Activated naive CD8-positive, alpha-beta T cell treated with anti-CD3 and anti-CD28 coated beads, Interleukin-2, amount 50 U/mL, for 16 hours (primary cell): ENCODE results near the gene PCNX3.

ENCODE experiments used
- DNase-seq: peaks from one replicate; pipeline ENCODE4 v3.0.0-alpha.2; 2020; ENCODE audit warnings: low read depth, low spot score

The PCNX3 gene

GRCh38 chr11:65580031-65580692, 35.4 kb upstream of the PCNX3 start:
- no peak for DNase-seq

- no peak for DNase-seq
Measured at GRCh38 chr11:65580756-65581155, 34.8 kb upstream of the PCNX3 start.

DNA sequence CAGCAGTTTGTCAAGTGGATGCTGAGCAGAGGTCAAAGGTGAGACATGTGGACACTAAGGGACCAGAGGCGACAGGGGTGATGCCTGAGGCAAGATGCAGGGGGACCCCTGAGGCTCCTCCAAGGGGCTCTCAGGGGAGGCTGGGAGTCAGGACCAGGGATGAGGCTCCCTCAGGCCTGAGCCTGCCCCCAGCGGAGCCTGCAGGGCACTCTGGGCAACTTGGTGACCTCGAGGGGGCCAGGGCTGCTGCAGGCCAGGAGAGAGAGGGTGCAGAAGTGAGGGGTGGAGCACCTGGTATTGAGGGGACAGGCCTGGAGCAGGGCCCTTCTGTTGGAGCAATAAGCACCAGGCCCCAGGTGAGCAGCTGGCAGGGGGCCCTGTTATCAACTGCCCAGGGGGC, 33.6 kb upstream of the PCNX3 start:
- no peak for DNase-seq

DNA sequence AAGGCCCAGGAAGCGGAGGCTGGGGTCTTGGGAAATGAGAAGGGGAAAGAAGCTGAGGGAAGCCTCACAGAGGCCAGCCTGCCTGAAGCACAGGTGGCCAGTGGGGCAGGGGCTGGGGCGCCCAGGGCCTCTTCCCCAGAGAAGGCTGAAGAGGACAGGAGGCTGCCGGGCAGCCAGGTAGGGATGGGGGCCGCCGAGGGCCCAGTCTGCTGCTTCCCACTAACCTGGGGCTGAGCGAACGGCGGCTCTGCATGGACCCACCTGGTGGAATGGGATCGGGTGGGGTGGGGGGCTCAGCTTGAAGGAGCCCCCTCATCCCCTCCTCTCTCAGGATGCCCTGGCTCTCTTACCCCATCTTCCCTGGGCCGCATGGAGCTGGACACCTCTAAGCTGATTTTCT, 32.0 kb upstream of the PCNX3 start:
- DNase-seq: no peak

DNA sequence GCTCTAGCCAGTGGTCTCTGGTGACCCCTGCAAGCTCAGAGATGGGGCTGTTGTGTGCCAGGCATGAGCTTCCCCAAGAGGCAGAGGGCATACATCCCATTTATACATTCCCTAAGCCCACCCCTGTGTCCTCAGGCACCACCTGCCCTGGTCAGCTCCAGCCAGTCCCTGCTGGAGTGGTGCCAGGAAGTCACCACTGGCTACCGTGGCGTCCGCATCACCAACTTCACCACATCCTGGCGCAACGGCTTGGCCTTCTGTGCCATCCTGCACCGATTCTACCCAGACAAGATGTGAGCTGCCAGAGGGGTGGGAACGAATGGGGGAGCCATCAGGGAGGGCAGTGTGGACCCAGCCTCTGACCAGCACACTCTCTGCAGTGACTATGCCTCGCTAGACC, 31.5 kb upstream of the PCNX3 start:
- no peak for DNase-seq

GRCh38 chr11:65584723-65585171, 30.8 kb upstream of the PCNX3 start:
- no peak for DNase-seq

DNA sequence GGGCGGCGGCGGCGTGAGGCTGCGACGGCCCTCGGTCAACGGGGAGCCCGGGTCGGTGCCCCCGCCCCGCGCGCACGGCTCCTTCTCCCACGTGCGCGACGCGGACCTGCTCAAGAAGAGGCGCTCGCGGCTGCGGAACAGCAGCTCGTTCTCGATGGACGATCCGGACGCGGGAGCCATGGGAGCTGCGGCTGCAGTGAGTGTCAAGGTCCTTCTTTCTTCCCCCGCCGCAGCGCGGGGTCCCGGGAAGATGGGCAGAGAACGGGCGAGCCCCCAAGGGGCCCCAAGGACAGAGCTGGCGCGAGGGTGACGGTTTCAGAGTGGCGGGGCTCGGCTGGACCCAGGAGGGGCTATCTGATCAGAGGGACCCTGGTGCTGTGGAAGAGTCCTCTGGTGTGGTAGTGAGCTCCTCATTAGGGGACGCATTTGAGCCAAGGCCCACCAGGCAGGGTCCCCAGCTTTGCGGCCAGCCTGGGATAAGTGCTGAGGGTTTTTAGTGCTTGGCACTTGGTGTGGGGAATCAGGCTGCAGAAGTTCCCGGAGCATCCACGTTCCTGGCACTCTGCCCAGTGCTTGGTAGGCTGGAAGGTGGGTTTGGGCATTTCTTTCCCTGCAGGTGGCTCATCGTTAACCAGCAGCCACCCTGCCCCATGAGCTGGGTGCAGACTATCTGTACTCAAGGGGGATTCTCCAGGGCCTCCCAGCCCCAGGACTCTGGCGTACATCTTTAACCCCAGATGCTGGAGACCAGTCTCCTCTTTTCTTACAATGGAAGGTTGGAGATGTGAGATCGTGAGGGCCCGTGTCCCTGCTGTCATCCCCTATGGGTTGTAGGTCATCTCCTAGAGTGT, 30.0 kb upstream of the PCNX3 start:
- no peak for DNase-seq

- DNase-seq: no peak
Measured at GRCh38 chr11:65586247-65586630, 29.3 kb upstream of the PCNX3 start.

GRCh38 chr11:65586676-65587075, 28.9 kb upstream of the PCNX3 start:
- no peak for DNase-seq

DNA sequence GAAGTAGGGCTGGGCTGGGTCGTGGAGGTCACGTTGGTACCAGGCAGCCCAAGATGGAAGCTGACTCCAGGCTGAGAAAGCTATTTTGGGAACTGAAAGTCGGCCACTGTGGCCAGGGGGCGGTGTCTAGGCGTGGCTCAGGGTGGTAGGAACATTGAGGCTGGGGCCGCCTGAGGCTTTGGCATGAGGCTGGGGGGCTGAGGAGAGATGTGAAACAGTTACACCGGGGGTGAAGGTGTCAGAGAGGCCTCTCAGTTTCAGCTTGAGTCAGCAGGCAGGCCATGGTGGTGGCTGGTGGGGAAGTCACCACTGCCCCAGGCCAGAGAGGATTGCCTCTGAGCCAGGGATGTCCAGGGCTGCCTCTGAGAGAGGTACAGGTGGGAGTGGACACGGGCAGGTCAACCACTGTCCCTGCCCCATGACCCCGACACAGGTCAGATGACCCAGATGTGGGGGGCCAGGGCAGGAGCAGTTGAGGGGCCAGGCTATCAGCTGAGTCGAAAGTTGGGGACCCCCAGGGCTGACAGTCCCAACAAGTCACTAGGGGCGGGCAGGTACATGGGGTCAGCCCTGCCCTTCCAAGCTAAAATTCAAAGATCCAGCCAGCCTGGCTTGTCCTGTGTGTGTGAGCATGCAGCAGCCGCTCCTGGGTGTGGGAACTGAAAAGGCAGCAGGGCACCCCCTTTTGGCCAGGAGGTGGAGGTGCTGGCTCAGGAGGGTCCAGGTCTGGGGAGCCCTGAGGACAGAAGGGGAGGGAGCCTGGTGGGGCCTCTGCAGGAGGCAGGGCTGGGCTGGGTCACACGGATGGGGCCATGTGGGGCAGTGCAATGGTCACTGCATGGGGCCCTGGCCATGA, 27.1 kb upstream of the PCNX3 start:
- DNase-seq: peak; percentile 44

DNA sequence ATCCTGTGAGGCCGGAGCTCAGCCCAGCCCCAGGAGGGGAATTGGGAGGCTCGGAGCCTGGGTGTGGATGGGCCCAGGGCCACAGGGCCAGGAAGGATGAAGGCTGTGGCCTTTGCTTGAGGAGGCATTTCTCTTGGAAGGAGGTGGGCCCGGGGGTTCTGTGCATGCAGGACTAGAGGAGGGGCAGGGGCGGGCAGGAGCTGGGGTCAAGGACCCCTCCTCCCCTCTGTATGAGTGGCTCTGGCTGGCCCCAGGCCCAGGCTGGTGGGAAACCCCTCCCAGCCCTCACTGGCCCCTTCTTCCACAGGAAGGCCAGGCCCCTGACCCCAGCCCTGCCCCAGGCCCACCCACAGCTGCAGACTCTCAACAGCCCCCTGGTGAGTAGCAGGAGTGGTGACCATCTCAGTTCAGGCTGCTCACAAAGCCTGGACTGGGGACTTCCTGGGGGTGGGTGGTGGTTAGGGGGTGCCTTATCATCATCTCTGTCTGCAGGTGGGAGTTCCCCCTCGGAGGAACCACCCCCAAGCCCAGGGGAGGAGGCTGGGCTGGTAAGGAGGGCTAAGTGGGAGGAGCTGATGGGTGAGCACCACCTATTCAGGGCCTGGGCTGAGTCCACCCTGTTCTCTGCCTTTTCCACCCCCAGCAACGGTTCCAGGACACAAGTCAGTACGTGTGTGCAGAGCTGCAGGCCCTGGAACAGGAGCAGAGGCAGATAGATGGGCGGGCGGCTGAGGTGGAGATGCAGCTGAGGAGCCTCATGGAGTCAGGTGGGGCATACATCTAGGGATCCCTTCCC, 25.9 kb upstream of the PCNX3 start:
- no peak for DNase-seq

GRCh38 chr11:65590240-65590738, 25.3 kb upstream of the PCNX3 start:
- no peak for DNase-seq

GRCh38 chr11:65591939-65592857, 23.4 kb upstream of the PCNX3 start:
- no peak for DNase-seq

DNA sequence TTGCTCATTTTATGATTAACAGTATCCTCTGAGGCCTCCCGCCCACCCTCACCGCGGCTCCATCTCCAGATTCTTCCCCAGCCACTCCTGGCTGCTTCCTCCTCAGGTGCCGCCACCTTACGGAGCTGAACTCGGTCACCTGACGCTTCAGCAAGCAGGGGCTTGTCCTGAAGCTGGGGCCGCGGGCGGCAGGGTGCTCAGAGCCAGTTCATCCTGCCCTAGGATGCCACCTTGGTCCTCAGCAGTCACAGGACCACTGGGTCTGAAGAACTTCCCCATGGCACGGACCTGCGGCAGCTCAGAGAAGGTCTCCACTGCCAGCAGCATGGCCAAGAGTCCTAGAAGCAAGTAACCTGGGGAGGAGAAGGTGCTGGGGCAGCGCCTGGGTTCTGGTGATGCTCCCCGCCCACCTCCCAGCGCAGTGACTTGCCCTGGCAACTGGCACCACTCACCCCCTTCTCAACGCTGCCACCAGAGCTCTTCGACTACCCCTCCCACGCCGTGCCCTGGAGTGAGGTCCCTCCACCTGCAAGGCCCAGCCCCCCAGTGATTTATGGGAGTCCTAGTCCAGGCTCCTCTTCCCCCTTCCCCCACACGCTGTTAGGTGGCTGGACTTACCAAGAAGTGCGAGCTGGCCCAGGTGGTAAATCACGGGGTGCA, 22.6 kb upstream of the PCNX3 start:
- DNase-seq: no peak

- DNase-seq: no peak
Measured at GRCh38 chr11:65593518-65594414, 21.8 kb upstream of the PCNX3 start.

DNA sequence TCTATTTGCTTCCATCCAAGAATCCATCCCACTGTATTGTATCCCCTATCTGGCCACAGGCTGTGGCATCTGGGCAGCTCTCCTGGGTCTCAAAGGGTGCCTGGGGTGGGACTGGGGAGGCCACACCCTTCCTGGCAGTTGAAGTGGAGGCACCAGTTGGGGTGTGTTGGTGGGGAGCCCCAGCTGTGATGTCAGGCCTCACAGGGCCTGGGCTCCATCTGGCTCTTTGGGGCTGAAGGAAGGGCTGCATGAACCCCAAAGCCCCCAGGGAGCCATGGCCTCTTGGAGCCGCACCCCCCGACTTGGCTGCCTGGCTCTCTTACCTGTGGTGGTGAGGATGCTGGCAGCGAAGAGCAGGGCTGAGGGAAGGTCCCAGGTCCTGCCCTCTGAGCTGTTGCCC, 20.4 kb upstream of the PCNX3 start:
- no peak for DNase-seq

- no peak for DNase-seq
Measured at GRCh38 chr11:65595543-65596281, 19.9 kb upstream of the PCNX3 start, which contains the start of gene KCNK7. Gene KCNK7 (minus strand): TSS chr11:65595800. CDS start chr11:65595772, 28 bp downstream.

GRCh38 chr11:65596520-65596919, 19.1 kb upstream of the PCNX3 start:
- no peak for DNase-seq
